Stimulated activated CD8-positive, alpha-beta memory T cell treated with anti-CD3 and anti-CD28 coated beads, Interleukin-4, amount 100 ng/mL, for 4 hours (primary cell): ENCODE data around the gene PCDHB3.
"Not testable (repeated sequence)": the region's sequence is repeated elsewhere in the genome, so short reads cannot be mapped to it uniquely, and the experiment has no call there.

Experiments used
- DNase-seq, 2 donors: peaks; one replicate each; pipeline ENCODE4 v3.0.0-alpha.2; 2020; ENCODE audit warnings: low read depth in 2 of 2, low spot score in 1 of 2

PCDHB3 gene

DNA sequence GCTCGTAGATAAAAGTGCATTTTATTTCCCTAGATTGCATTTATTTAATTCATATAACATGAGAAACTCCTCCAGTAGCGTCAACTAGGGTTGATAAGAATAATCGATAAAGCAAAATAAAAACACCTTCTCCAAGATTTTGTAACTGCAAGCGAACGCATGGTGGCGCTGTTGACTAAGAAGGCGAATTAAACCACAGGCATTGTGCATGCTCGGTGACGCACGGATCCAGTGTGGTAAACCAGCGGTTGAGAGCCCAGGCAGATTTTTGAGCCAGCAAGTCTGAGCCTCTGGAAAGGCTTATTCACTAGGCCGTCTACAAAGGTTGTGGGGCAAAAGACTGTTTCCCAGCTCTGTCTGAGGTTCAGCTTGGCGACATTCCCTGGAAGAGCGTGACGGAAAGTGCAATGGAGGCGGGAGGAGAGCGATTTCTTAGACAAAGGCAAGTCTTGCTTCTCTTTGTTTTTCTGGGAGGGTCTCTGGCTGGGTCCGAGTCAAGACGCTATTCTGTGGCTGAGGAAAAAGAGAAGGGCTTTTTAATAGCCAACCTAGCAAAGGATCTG is at the start of gene PCDHB3:
Gene PCDHB3, plus strand, starts transcription at position 231 of the 563 bp plus-strand sequence. Its CDS starts 177 bp downstream, at position 408.
- DNase-seq, result no peak

DNA sequence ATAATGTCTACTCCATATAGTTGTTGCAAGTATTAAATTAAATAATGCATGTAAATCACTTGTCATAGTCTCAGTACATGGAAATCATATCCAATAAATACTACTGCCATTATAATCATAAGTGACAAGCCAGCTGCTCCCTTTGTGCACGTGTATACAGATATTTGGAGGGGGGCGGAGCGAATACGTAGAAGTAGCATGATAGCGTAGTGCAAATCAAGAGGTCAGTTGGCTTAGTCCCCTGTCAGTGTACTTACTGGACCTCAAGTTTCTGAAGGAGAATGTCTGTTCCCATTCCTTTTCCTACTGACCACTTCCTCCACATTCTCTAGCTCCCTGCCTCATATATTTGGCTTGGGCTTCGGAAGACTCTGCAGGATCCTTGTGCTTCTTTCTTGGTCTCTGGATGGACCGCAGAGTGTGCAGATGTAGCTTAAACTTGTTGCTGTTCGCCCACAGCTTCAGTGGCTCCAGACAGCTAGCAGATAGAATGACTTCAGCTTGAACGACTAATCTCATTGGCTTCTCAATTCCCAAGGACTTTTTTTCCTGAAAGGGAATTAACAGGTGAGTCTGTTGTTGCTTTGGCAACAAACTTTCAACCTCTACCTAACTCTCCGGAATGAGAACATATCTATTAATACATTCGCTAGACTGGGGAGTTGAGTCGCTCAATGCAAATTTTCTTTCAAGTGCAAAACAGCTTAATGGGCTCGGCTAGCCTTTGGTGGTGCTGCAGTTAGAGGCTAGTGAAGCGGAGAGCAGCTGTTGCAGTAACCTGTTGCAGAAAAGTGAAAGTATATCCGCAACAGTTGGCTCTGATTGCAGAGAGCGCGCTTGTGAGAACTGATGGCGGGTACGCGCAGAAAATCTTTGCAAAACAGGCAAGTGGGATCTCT is 49.4 kb upstream of the PCDHB3 start, which contains the start of gene PCDHB1:
Gene PCDHB1, plus strand, starts transcription at position 753 of the 899 bp plus-strand sequence. Its CDS starts 97 bp downstream, at position 850.
- no peak for DNase-seq

DNA sequence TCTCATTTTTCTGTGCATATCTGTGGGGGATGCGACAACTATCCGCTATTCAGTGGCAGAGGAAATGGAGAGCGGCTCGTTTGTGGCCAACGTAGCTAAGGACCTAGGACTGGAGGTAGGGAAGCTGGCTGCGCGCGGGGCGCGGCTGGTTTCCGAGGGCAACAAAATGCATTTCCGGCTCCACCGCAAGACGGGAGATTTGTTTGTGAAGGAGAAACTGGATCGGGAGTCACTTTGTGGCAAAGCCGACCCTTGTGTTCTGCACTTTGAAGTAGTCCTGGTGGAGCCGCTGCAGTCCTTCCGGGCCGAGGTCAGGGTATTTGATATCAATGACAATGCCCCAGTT is 48.8 kb upstream of the PCDHB3 start:
- DNase-seq, result no peak

DNA sequence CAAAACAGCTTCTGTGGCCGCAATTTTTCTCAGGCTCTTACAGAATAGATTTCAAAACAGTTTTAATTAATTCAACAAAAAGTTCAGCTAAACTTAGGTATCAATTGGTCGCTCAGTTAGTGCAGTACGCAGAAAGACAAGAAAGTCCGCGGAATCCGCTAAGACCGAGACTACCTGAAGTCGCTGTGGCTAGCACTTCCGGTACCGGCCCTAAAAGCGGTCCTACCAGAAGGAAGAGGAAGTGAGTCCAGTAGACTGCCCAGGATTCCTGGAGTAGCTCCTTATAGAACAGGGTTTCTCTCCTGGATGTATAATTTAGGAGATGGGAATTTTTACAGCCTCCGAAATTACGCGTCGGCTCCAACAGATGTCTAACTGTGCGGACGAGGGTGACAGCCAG is 22.4 kb upstream of the PCDHB3 start:
- DNase-seq, result no peak

DNA sequence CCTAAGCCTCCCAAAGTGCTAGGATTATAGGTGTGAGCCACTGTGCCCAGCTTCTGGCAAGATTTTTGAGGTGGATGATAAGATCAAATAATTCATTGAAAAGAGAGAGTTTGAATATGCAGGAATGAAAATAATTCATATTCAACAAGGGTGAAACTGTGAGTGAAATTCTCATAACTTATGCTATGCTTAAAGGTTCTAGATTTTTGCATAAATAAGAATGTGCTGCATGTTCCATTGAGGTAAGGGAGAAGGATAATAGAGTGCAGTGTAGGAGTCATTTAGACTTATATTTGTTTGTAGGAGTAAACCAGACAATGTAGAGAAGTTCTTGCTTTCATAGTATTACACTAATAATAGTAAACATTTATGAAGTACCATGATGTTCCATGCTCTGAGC is 18.0 kb upstream of the PCDHB3 start:
- DNase-seq, result no peak

DNA sequence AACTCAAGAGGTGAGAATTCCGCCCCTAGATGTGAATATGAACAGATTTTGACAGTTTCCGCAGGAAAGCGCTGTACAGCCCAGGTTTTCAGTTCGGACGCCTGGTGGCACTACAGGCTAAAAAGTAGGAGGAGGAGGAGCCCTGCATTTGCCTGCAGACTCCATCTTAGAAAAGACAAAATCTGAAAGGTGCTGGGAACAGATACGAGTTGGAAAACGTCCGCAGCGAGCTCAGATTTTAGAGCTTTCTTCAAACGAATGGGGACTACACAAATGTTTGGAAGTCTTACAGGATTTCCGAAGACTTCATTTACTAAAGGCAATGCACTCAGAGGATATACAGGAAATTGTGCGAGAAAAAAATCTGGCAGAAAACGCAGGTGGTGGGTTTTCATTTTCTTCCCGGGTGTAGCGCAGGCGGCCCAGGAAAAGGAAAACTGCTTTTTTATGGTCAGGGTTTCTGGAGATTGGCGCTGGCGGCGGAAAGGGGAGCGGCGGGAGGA is 15.7 kb upstream of the PCDHB3 start:
- DNase-seq, result no peak

DNA sequence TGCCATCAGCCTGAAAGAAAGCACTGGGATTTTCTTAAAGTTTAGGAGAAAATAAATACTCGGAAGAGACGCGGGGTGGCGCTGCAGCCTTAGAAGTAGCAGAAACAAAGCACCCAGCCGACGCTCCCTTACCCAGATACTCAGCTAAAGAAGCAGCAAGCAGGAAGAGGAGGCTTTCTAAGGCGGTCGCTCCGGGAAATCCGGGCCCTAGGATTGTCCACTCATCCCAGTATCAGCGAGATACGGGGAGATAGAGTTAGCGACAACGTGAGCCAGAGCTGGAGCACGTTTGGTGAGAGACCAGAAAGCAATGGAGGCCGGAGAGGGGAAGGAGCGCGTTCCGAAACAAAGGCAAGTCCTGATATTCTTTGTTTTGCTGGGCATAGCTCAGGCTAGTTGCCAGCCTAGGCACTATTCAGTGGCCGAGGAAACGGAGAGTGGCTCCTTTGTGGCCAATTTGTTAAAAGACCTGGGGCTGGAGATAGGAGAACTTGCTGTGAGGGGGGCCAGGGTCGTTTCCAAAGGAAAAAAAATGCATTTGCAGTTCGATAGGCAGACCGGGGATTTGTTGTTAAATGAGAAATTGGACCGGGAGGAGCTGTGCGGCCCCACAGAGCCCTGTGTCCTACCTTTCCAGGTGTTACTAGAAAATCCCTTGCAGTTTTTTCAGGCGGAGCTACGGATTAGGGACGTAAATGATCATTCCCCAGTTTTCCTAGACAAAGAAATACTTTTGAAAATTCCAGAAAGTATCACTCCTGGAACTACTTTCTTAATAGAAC is 5.6 kb upstream of the PCDHB3 start, which contains the start of gene PCDHB2:
Gene PCDHB2, plus strand, starts transcription at position 135 of the 782 bp plus-strand sequence. Its CDS starts 176 bp downstream, at position 311.
- DNase-seq, result no peak

DNA sequence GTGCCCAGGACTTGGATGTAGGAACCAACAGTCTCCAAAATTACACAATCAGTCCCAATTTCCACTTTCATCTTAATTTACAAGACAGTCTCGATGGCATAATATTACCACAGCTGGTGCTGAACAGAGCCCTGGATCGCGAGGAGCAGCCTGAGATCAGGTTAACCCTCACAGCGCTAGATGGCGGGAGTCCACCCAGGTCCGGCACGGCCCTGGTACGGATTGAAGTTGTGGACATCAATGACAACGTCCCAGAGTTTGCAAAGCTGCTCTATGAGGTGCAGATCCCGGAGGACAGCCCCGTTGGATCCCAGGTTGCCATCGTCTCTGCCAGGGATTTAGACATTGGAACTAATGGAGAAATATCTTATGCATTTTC is 5.0 kb upstream of the PCDHB3 start:
- DNase-seq, result no peak

DNA sequence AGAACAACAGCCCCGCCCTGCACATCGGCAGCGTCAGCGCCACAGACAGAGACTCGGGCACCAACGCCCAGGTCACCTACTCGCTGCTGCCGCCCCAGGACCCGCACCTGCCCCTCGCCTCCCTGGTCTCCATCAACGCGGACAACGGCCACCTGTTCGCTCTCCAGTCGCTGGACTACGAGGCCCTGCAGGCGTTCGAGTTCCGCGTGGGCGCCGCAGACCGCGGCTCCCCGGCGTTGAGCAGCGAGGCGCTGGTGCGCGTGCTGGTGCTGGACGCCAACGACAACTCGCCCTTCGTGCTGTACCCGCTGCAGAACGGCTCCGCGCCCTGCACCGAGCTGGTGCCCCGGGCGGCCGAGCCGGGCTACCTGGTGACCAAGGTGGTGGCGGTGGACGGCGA is 4.1 kb upstream of the PCDHB3 start:
- DNase-seq, result not testable (repeated sequence)

DNA sequence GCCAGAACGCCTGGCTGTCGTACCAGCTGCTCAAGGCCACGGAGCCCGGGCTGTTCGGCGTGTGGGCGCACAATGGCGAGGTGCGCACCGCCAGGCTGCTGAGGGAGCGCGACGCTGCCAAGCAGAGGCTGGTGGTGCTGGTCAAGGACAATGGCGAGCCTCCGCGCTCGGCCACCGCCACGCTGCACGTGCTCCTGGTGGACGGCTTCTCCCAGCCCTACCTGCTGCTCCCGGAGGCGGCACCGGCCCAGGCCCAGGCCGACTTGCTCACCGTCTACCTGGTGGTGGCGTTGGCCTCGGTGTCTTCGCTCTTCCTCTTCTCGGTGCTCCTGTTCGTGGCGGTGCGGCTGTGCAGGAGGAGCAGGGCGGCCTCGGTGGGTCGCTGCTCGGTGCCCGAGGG is 3.7 kb upstream of the PCDHB3 start:
- DNase-seq, result not testable (repeated sequence)

DNA sequence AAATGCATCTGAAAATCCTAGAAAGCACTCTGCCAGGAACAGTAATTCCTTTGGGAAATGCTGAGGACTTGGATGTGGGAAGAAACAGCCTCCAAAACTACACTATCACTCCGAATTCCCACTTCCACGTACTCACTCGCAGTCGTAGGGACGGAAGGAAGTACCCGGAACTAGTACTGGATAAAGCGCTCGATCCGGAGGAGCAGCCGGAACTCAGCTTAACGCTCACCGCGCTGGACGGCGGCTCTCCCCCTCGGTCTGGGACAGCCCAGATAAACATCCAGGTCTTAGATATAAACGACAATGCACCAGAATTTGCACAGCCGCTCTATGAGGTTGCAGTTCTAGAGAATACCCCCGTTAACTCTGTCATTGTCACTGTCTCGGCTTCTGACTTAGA is 786 bp downstream of the PCDHB3 start:
- no peak for DNase-seq

DNA sequence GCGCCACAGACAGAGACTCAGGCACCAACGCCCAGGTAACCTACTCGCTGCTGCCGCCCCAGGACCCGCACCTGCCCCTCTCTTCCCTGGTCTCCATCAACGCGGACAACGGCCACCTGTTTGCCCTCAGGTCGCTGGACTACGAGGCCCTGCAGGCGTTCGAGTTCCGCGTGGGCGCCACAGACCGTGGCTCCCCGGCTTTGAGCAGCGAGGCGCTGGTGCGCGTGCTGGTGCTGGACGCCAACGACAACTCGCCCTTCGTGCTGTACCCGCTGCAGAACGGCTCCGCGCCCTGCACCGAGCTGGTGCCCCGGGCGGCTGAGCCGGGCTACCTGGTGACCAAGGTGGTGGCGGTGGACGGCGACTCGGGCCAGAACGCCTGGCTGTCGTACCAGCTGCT is 1.8 kb downstream of the PCDHB3 start:
- DNase-seq, result not testable (repeated sequence)

DNA sequence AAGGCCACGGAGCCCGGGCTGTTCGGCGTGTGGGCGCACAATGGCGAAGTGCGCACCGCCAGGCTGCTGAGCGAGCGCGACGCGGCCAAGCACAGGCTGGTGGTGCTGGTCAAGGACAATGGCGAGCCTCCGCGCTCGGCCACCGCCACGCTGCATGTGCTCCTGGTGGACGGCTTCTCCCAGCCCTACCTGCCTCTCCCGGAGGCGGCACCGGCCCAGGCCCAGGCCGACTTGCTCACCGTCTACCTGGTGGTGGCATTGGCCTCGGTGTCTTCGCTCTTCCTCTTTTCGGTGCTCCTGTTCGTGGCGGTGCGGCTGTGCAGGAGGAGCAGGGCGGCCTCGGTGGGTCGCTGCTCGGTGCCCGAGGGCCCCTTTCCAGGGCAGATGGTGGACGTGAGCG is 2.2 kb downstream of the PCDHB3 start:
- DNase-seq, result not testable (repeated sequence)

DNA sequence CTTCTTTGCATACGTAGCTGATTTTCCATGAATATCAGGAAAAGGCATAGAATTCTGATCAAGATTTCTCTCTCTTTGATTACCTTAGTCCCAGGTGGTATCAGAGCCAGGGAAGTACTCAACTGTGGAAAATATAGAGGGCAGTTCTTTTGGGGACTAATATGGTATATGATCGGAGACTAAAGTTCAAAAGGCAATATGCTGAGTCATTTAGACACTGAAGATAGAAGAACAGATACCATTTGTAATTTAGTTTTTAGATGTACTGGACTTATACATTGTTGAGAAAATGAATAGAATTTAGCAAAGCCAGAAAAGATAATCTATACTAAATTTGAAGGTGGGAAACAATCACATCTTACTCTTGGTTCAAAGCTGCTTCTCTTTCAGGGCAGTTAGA is 5.1 kb downstream of the PCDHB3 start:
- no peak for DNase-seq

DNA sequence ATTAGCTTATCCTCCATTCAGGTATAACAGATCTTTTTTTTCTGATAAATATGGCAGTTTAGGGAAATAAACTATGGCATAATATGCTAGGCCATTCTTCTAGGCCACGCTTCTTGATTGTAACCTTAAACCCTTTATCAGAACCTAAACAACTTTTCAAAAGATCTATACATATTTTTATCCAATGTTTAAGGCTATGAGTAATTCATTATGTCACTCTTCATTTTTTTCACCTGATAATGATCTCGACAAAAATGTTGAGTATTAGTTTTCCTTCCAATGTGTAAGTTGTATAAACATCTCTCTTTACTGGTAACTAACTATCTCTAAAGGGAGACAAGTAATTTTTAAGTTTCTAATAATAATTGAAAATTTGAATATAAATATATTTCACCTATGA is 19.0 kb downstream of the PCDHB3 start:
- no peak for DNase-seq

DNA sequence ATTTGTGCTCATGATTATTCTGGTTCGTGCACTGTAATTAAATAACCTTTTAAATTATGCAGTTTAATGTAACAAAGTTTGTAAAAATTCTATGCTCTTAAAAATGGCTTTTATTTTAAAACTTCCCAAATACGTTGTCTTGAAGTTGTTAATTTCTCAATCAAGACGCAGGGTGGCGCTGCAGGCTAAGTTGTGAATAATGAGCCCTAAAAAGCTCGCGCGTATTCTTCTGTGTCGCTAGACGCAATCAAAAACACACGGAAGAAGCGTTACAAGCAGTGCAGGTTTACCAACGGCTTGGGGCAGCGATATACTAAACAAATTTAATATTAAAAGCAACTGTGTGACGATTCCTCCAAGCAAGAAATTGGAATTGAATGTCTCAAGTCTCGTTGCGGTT is 21.3 kb downstream of the PCDHB3 start, which contains the start of gene PCDHB4:
Gene PCDHB4, plus strand, starts transcription at position 256 of the 400 bp plus-strand sequence. CDS start 181 bp downstream, outside the sequence.
- no peak for DNase-seq

DNA sequence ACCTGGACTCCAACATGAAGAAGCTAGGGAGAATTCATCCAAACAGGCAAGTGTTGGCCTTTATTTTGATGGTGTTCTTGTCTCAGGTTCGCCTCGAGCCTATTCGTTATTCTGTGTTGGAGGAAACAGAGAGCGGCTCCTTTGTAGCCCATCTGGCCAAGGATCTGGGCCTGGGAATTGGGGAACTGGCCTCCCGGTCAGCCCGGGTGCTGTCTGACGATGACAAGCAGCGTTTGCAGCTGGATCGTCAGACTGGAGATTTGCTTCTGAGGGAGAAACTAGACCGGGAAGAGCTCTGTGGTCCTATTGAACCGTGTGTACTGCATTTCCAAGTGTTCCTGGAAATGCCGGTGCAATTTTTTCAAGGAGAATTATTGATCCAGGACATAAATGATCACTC is 21.7 kb downstream of the PCDHB3 start:
- no peak for DNase-seq

DNA sequence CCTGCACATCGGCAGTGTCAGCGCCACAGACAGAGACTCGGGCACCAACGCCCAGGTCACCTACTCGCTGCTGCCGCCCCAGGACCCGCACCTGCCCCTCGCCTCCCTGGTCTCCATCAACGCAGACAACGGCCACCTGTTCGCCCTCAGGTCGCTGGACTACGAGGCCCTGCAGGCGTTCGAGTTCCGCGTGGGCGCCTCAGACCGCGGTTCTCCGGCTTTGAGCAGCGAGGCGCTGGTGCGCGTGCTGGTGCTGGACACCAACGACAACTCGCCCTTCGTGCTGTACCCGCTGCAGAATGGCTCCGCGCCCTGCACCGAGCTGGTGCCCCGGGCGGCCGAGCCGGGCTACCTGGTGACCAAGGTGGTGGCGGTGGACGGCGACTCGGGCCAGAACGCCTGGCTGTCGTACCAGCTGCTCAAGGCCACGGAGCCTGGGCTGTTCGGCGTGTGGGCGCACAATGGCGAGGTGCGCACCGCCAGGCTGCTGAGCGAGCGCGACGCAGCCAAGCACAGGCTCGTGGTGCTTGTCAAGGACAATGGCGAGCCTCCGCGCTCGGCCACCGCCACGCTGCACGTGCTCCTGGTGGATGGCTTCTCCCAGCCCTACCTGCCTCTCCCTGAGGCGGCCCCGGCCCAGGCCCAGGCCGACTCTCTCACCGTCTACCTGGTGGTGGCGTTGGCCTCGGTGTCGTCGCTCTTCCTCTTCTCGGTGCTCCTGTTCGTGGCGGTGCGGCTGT is 23.3 kb downstream of the PCDHB3 start:
- not testable (repeated sequence) for DNase-seq

DNA sequence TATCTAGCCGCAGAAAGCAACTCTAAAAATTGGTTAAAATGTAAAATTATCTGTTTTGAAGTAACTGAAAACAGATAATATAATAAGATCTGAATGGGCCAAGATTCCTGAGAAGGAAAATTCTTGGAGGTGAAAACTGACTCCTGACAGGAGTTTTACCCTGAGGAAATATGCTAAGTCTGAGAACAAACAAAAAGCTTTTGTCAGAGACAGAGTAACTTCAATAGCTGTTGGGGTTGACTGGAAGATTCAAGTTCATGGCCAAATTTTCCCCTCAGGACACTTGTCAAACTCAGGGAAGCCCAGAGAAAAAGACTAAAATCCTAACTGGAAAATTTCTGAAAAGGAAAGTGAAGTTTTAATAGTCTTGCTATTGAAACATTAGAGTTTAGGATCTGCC is 27.0 kb downstream of the PCDHB3 start:
- DNase-seq, result no peak

DNA sequence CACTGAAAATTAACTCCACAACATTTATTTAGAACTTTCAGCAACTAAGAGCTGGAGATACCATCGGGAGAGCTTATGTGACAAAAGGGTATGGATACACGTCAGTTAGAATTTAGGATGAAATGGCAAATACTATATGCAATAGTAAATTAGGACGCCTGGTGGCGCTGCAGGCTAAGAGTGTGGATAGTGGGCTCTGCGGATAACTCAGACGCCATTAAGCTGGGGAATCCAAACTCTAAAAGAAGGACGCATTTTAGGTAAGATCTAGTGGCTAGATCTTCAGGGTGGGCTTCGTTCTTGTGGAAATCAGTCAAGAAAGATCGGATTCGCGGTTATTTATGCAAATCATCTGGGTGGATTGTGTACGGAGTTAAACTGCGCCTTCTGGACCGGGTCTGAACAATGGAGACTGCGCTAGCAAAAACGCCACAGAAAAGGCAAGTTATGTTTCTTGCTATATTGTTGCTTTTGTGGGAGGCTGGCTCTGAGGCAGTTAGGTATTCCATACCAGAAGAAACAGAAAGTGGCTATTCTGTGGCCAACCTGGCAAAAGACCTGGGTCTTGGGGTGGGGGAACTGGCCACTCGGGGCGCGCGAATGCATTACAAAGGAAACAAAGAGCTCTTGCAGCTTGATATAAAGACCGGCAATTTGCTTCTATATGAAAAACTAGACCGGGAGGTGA is 34.9 kb downstream of the PCDHB3 start, which contains the start of gene PCDHB5:
Gene PCDHB5, plus strand, starts transcription at position 177 of the 688 bp plus-strand sequence. Its CDS starts 229 bp downstream, at position 406.
- DNase-seq, result no peak
